A549 (cell line): ENCODE data around the gene RIN2. TPM values are rescaled to one million over a fixed set of nuclear protein-coding genes. Genes with fewer than 3 reads are reported as not detected.

Source experiments
- ATAC-seq, 2 experiments: fragments of 200-7000 bp in 1 of 2; fragments of >200 bp in 1 of 2; cut with Nextera tagmentation in 1 of 2; cut with Tn5 transposase in 1 of 2; 3 replicates each; pipeline versions ENCODE4 v1.8.0 to v1.9.1; 2018 to 2020; ENCODE audit warnings: mild to moderate bottlenecking in 1 of 2, moderate library complexity in 1 of 2
- CTCF ChIA-PET: fragments of 300-600 bp; sonication (Branson Sonifier 250); formaldehyde crosslinking; extraction: SDS; loops from one replicate; lab custom pipeline; 2021; ENCODE audit warnings: antibody characterized with exemption, inconsistent platforms; lab: Yijun Ruan, JAX
- POLR2A ChIA-PET: fragments of 350-600 bp; formaldehyde crosslinking; extraction: SDS; loops from one replicate; lab custom pipeline; 2021; ENCODE audit warnings: antibody characterized with exemption, inconsistent platforms; lab: Yijun Ruan, JAX
- DNase-seq, 2 experiments: peaks; one replicate each; pipeline versions ENCODE4 v3.0.0 to v3.0.0-alpha.2; 2011 to 2016; ENCODE audit warnings: low read depth in 1 of 2, low spot score in 1 of 2
- FAIRE-seq: peaks from 2 replicates; lab custom pipeline; 2011; peaks lifted over from hg19 to GRCh38; lab: Jason Lieb, UNC
- H3K27ac ChIP-seq, 2 experiments: fragments of >200 bp; sonication (Bioruptor Twin); formaldehyde crosslinking; 3 replicates each; pipeline ENCODE4 v1.5.1; 2016 to 2017
- H3K4me1 ChIP-seq: fragments of >200 bp; sonication (Bioruptor Twin); formaldehyde crosslinking; 3 replicates; pipeline ENCODE4 v1.6.1; 2016
- H3K4me2 ChIP-seq: fragments of >200 bp; sonication (Bioruptor Twin); formaldehyde crosslinking; 3 replicates; pipeline ENCODE4 v1.6.1; 2016
- H3K4me3 ChIP-seq: fragments of >200 bp; sonication (Bioruptor Twin); formaldehyde crosslinking; 3 replicates; pipeline ENCODE4 v1.5.1; 2016
- H3K9me3 ChIP-seq: fragments of >200 bp; sonication (Bioruptor Twin); formaldehyde crosslinking; 3 replicates; pipeline ENCODE4 v1.6.1; 2016
- ATOH8 ChIP-seq: fragments of 250-450 bp; sonication (Bioruptor Pico); IDR thresholded peaks from 2 replicates; pipeline ENCODE4 v1.5.0; 2020; ENCODE audit warnings: low read depth, mild to moderate bottlenecking, moderate library complexity
- CHD4 ChIP-seq: fragments of 200-600 bp; sonication (generic); IDR thresholded peaks from 2 replicates; pipeline ENCODE4 v1.6.1; 2016; ENCODE audit warnings: antibody characterized with exemption, mild to moderate bottlenecking, borderline replicate concordance
- HEYL ChIP-seq: fragments of 250-450 bp; sonication (Bioruptor Pico); IDR thresholded peaks from 2 replicates; pipeline ENCODE4 v1.8.0; 2021; ENCODE audit warnings: mild to moderate bottlenecking, moderate library complexity
- HOXA7 ChIP-seq: fragments of 250-450 bp; sonication (Bioruptor Pico); IDR thresholded peaks from 2 replicates; pipeline ENCODE4 v1.5.0; 2020; ENCODE audit warnings: mild to moderate bottlenecking, moderate library complexity
- HOXB13 ChIP-seq: fragments of 250-450 bp; sonication (Bioruptor Pico); IDR thresholded peaks from 2 replicates; pipeline ENCODE4 v1.5.0; 2020; ENCODE audit warnings: low read depth, mild to moderate bottlenecking, moderate library complexity
- JUN ChIP-seq, 2 experiments: fragments of >200 bp; sonication (Bioruptor Twin); formaldehyde crosslinking; IDR thresholded peaks; 2 replicates in 1 of 2; 3 replicates in 1 of 2; pipeline ENCODE4 v1.6.1; 2016 to 2017
- MAZ ChIP-seq: fragments of 150-350 bp; IDR thresholded peaks from 2 replicates; pipeline ENCODE4 v1.6.1; 2014; ENCODE audit warnings: antibody characterized with exemption, low read depth, low read length, borderline replicate concordance
- NFE2L2 ChIP-seq: fragments of 150-350 bp; conservative IDR thresholded peaks from 2 replicates; pipeline ENCODE4 v1.6.1; 2014; ENCODE audit warnings: low read length
- NPAS2 ChIP-seq: fragments of 250-450 bp; sonication (Bioruptor Pico); IDR thresholded peaks from 2 replicates; pipeline ENCODE4 v1.8.0; 2022; ENCODE audit warnings: mild to moderate bottlenecking, moderate library complexity, borderline replicate concordance
- POLR2A ChIP-seq: IDR thresholded peaks from 2 replicates; pipeline ENCODE4 v1.6.1; 2012; ENCODE audit warnings: mild to moderate bottlenecking, low read length
- POLR2AphosphoS2 ChIP-seq: conservative IDR thresholded peaks from 2 replicates; pipeline ENCODE4 v1.6.1; 2012; ENCODE audit warnings: low read length, improper control_type of control experiment, inconsistent platforms
- RCOR1 ChIP-seq: fragments of 150-350 bp; IDR thresholded peaks from 2 replicates; pipeline ENCODE4 v1.6.1; 2014; ENCODE audit warnings: antibody characterized with exemption, low read length, low read depth
- RNF2 ChIP-seq: fragments of 200-600 bp; sonication (generic); IDR thresholded peaks from 2 replicates; pipeline ENCODE4 v1.6.1; 2016; ENCODE audit warnings: low read depth, mild to moderate bottlenecking, antibody characterized with exemption, moderate library complexity, borderline replicate concordance
- ZNF302 ChIP-seq: fragments of 250-450 bp; sonication (Bioruptor Pico); IDR thresholded peaks from 2 replicates; pipeline ENCODE4 v1.9.0; 2021; ENCODE audit warnings: inconsistent platforms, mild to moderate bottlenecking, moderate library complexity
- ZSCAN20 ChIP-seq: fragments of 250-450 bp; sonication (Bioruptor Pico); IDR thresholded peaks from 2 replicates; pipeline ENCODE4 v1.8.0; 2022; ENCODE audit warnings: mild to moderate bottlenecking, moderate library complexity
- WGBS: methylation state at CpG from one replicate; pipeline ENCODE4 v1.1.6; 2017; ENCODE audit errors: missing lambda C conversion rate; 5-methylcytosine and 5-hydroxymethylcytosine counted together
- polyA plus RNA-seq, 4 experiments: library from polyadenylated mRNA; depleted of rRNA in 3 of 4; stranded (reverse); fragments of >200 nt; fragmentation: RNase III in 1 of 4; extraction: RNeasy Plus Mini Kit Qiagen cat#74134 plus additional on column Dnase treatment in 1 of 4; gene quantifications; 2 replicates in 3 of 4; 3 replicates in 1 of 4; pipeline ENCODE4 v1.2.3, GENCODE V29; 2011 to 2017
- TF ChIP-seq, protein P1 (sequence below): fragments of 150-350 bp; IDR thresholded peaks from 2 replicates; pipeline ENCODE4 v1.6.1; 2014; ENCODE audit warnings: low read depth, mild to moderate bottlenecking, low read length

Gene RIN2
- polyA plus RNA-seq, 2 of the 4 experiments (the other 2 are of a cell fraction) = 22.4 to 34.7 TPM

DNA sequence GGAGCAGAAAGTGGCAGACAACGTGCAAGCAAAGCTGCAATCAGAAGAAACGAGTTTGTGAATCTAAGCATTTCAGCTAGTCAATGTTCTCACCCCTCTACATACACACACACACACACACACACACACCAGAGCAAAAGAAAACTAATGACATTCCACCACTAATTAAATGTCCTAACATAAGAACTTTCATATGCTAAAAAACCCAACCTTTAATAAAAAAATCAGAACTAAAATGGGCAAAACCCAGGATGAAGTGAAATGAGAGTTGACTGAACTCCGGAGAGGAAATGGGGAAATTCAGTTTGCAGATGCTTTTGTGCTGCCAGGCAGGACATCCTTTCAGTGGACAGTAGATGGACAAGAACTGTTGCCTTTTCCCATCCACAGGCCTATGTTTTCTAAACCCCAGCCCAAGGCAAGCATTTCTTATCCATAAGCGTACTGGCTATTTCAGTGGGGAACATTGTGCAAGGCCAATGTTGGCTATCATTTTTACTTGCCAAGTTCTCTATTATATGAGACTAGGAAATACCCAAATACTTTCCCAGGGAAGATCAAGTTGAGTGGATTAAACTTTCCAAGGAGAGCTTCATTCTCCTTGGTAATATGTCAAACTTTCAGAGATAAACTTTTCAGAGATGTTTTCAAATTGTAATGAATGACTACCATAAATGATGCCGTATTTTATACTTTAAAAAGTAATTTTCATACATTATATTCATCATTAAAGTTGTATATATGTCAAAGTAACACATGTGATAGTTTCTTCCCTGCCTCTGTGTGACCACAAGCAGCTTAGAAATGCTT lies 27.3 kb downstream of the RIN2 start:
- FAIRE-seq (no peak), DNase-seq (peak in 1 of 2 experiments; percentile 42), ATAC-seq (peak in 1 of 2 experiments; percentile 25; a peak in 2 of 6 replicates)
- Histone ChIP-seq H3K9me3 (peaks cover 18% of the 10 kb centered on the region), H3K4me2 (peak overlapping the region; percentile 79), H3K4me1 (peaks cover 35% of the 10 kb centered on the region), H3K4me3 (no peak overlapping the region), H3K27ac (peak overlapping the region; percentile 87 to 89)
- TF ChIP-seq HEYL (CRISPR knock-in tag) (peak; percentile 71; the same call in 1 of the 2 replicates), ZSCAN20 (CRISPR knock-in tag) (0 out of 2 replicates have a peak, but pooled peaks have one; percentile 45), ZNF302 (no peak), ATOH8 (no peak), POLR2A (no peak), NPAS2 (CRISPR knock-in tag) (0 out of 2 replicates have a peak, but pooled peaks have one; percentile 20), NFE2L2 (no peak)
- ChIA-PET CTCF (interaction anchor here (0.6 to 6.8 kb wide), 73 partner anchors 8 to 1149 kb away, joined by 3 to 130 read pairs (median 4); partner anchors contain the start of genes NAA20 and RIN2), POLR2A (interaction anchor here (0.8 to 4.9 kb wide), 6 partner anchors 30 to 232 kb away, joined by 3 to 23 read pairs (median 4); partner anchors contain the start of gene NAA20)
- WGBS = 41% methylated on average over 5 of the region's 5 CpGs

GRCh38 chr20:19785983-19786285 lies 27.9 kb downstream of the RIN2 start:
- POLR2A ChIA-PET = interaction anchor here (0.7 to 4.9 kb wide), 5 partner anchors 27 to 231 kb away, joined by 3 to 23 read pairs (median 6); partner anchors contain the start of genes NAA20 and RIN2
- peak overlapping the region; percentile 87 to 89 for H3K27ac ChIP-seq
- CTCF ChIA-PET = interaction anchor here (0.9 to 6.8 kb wide), 40 partner anchors 11 to 1150 kb away, joined by 3 to 130 read pairs (median 6); partner anchors contain the start of gene NAA20

DNA sequence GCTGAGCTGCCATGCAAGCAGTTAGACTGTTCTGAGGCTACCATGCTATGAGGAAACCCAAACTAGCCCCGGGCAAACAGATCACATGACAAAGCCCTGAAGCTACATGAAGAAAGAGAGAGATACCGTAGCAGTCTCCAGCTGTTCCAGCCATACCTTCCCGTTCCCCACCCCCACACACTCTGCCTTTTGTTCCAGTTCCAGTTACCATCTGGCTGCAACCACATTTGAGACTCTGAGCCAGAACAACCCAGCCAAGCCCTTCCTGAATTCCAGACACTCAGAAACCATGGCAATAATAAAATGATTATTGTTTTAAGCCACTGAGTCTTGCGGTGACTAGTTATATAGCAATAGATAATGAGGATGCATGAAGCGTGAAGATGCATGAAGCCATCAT lies 28.3 kb downstream of the RIN2 start:
- H3K4me1 ChIP-seq = peaks cover 35% of the 10 kb centered on the region
- no peak for TF ChIP-seq HOXB13 (CRISPR knock-in tag)
- no peak for TF ChIP-seq MAZ
- TF ChIP-seq RCOR1 = no peak
- TF ChIP-seq POLR2AphosphoS2 = no peak
- TF ChIP-seq, protein P1, sequence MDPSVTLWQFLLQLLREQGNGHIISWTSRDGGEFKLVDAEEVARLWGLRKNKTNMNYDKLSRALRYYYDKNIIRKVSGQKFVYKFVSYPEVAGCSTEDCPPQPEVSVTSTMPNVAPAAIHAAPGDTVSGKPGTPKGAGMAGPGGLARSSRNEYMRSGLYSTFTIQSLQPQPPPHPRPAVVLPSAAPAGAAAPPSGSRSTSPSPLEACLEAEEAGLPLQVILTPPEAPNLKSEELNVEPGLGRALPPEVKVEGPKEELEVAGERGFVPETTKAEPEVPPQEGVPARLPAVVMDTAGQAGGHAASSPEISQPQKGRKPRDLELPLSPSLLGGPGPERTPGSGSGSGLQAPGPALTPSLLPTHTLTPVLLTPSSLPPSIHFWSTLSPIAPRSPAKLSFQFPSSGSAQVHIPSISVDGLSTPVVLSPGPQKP = no peak
- TF ChIP-seq JUN (IDR thresholded peaks at IDR 0.05) = no peak
- TF ChIP-seq RNF2 = no peak
- TF ChIP-seq, all 56 proteins: peak for 0
- Histone ChIP-seq H3K4me2 (peak overlapping the region; percentile 79; the same call in 2 of the 3 replicates), H3K27ac (peak overlapping the region; percentile 87 to 89), H3K4me3 (no peak overlapping the region), H3K9me3 (peaks cover 18% of the 10 kb centered on the region)
- POLR2A ChIA-PET = interaction anchor here (0.7 to 4.9 kb wide), 3 partner anchors 28 to 190 kb away, joined by 3 to 23 read pairs (median 21); partner anchors contain the start of gene RIN2
- DNase-seq (no peak), ATAC-seq (no peak), FAIRE-seq (no peak)
- CTCF ChIA-PET = interaction anchor here (0.9 to 6.8 kb wide), 23 partner anchors 11 to 1150 kb away, joined by 3 to 130 read pairs (median 16); partner anchors contain the start of gene NAA20
- 68% methylated on average over 5 of the region's 5 CpGs for WGBS

More at GRCh38 chr20:19785983-19786285, 27.9 kb downstream of the RIN2 start:
- no peak for TF ChIP-seq HOXA7
- TF ChIP-seq CHD4 = no peak
- 96% methylated on average over 1 of the region's 1 CpG for WGBS
- H3K4me2 ChIP-seq = peak overlapping the region; percentile 79
- FAIRE-seq (no peak), ATAC-seq (no peak), DNase-seq (no peak)
- peaks cover 35% of the 10 kb centered on the region for H3K4me1 ChIP-seq
- no peak overlapping the region for H3K4me3 ChIP-seq
- H3K9me3 ChIP-seq = peaks cover 18% of the 10 kb centered on the region
